HepG2 (cell line): ENCODE measurements around the gene CAMTA2. TPM values are rescaled to one million over a fixed set of nuclear protein-coding genes. Genes with fewer than 3 reads are reported as not detected.

Source experiments
- AKAP8 ChIP-seq: sonication (generic); formaldehyde crosslinking; IDR thresholded peaks from 2 replicates; pipeline ENCODE4 v1.5.1; 2020; ENCODE audit warnings: mild to moderate bottlenecking, missing genetic modification reagents
- CEBPZ ChIP-seq: IDR thresholded peaks from 2 replicates; pipeline ENCODE4 v1.6.1; 2012; ENCODE audit warnings: low read length, improper control_type of control experiment
- CHD2 ChIP-seq: IDR thresholded peaks from 2 replicates; pipeline ENCODE4 v1.6.1; 2011; ENCODE audit warnings: low read depth, low read length, improper control_type of control experiment
- EP300 ChIP-seq, 3 experiments: sonication (generic) in 1 of 3; formaldehyde crosslinking in 1 of 3; IDR thresholded peaks; 2 replicates each; pipeline versions ENCODE4 v1.5.1 to v1.6.1; 2011 to 2020; ENCODE audit warnings: low read depth in 2 of 3, low read length in 2 of 3, borderline replicate concordance in 1 of 3, improper control_type of control experiment in 1 of 3, mild to moderate bottlenecking in 1 of 3, missing genetic modification reagents in 1 of 3, moderate library complexity in 1 of 3
- HOXA7 ChIP-seq: sonication (generic); formaldehyde crosslinking; IDR thresholded peaks from 2 replicates; pipeline ENCODE4 v1.8.1; 2022; ENCODE audit warnings: mild to moderate bottlenecking, missing genetic modification reagents, moderate library complexity
- HOXA9 ChIP-seq: sonication (generic); formaldehyde crosslinking; IDR thresholded peaks from 2 replicates; pipeline ENCODE4 v1.8.1; 2022; ENCODE audit warnings: missing genetic modification reagents, mild to moderate bottlenecking, moderate library complexity, borderline replicate concordance
- HOXD1 ChIP-seq: sonication (generic); formaldehyde crosslinking; IDR thresholded peaks from 2 replicates; pipeline ENCODE4 v1.5.0; 2020; ENCODE audit warnings: missing genetic modification reagents
- IRF2 ChIP-seq: IDR thresholded peaks from 2 replicates; pipeline ENCODE4 v1.6.1; 2018; ENCODE audit warnings: missing genetic modification reagents, missing compliant biosample characterization
- JUN ChIP-seq: sonication (generic); formaldehyde crosslinking; IDR thresholded peaks from 2 replicates; pipeline ENCODE4 v1.4.0; 2020; ENCODE audit warnings: mild to moderate bottlenecking, missing genetic modification reagents
- POLR2G ChIP-seq: fragments of 200-400 bp; formaldehyde crosslinking; IDR thresholded peaks from 2 replicates; pipeline ENCODE4 v1.6.1; 2018; ENCODE audit warnings: mild to moderate bottlenecking, low read depth, low read length, moderate library complexity
- REL ChIP-seq: sonication (generic); formaldehyde crosslinking; conservative IDR thresholded peaks from 2 replicates; pipeline ENCODE4 v1.8.0; 2022; ENCODE audit warnings: mild to moderate bottlenecking, missing genetic modification reagents, moderate library complexity
- REXO4 ChIP-seq: sonication (generic); formaldehyde crosslinking; IDR thresholded peaks from 2 replicates; pipeline ENCODE4 v1.8.0; 2022; ENCODE audit warnings: missing genetic modification reagents, mild to moderate bottlenecking, borderline replicate concordance
- SYNCRIP ChIP-seq: fragments of 200-400 bp; formaldehyde crosslinking; IDR thresholded peaks from 2 replicates; pipeline ENCODE4 v1.6.1; 2018; ENCODE audit warnings: mild to moderate bottlenecking, low read depth, low read length; ENCODE audit not compliant: insufficient read depth
- ZC3H13 ChIP-seq: sonication (generic); formaldehyde crosslinking; IDR thresholded peaks from 2 replicates; pipeline ENCODE4 v1.8.1; 2023; ENCODE audit warnings: mild to moderate bottlenecking, missing genetic modification reagents, moderate library complexity
- ZNF280B ChIP-seq: sonication (generic); formaldehyde crosslinking; IDR thresholded peaks from 2 replicates; pipeline ENCODE4 v1.5.0; 2020; ENCODE audit warnings: missing genetic modification reagents, mild to moderate bottlenecking, borderline replicate concordance
- ZNF281 ChIP-seq: sonication (generic); formaldehyde crosslinking; IDR thresholded peaks from 2 replicates; pipeline ENCODE4 v1.4.0; 2020; ENCODE audit warnings: missing genetic modification reagents, borderline replicate concordance
- ZNF317 ChIP-seq: sonication (generic); formaldehyde crosslinking; IDR thresholded peaks from 2 replicates; pipeline ENCODE4 v1.5.0; 2020; ENCODE audit warnings: mild to moderate bottlenecking, missing genetic modification reagents
- ZNF605 ChIP-seq: sonication (generic); formaldehyde crosslinking; IDR thresholded peaks from 2 replicates; pipeline ENCODE4 v1.8.0; 2022; ENCODE audit warnings: mild to moderate bottlenecking, missing genetic modification reagents
- ZNF740 ChIP-seq: sonication (generic); formaldehyde crosslinking; IDR thresholded peaks from 2 replicates; pipeline ENCODE4 v1.4.0; 2020; ENCODE audit warnings: missing genetic modification reagents
- polyA plus RNA-seq, 8 experiments: library from polyadenylated mRNA; depleted of rRNA in 3 of 8; stranded (reverse) in 7 of 8; unstranded in 1 of 8; fragments of >200 nt; fragmentation: Illumina TruSeq in 4 of 8; extraction: Trizol in 4 of 8; gene quantifications; 2 replicates each; pipeline versions ENCODE4 v1.2.1 to v1.2.3, GENCODE V29; 2011 to 2016; ENCODE audit warnings: low read depth in 4 of 8, missing spikeins in 1 of 8, mixed read lengths in 1 of 8; ENCODE audit not compliant: insufficient read depth in 1 of 8
- total RNA-seq, 5 experiments: library from RNA; depleted of rRNA; stranded (reverse); fragments of >200 nt; fragmentation: Illumina TruSeq; extraction: Trizol; gene quantifications; 2 replicates each; pipeline ENCODE4 v1.2.3, GENCODE V29; 2016; ENCODE audit warnings: low read depth in 1 of 5

CAMTA2 gene
- total and polyA plus RNA-seq, 2 of the 13 experiments (the other 11 are each of a cell fraction or from before 2014, with no cell fraction given) = 4.1 to 7.1 TPM

- TF ChIP-seq REL = 0 out of 2 replicates have a peak, but pooled peaks have one; percentile 68
- TF ChIP-seq SYNCRIP = no peak
- TF ChIP-seq ZNF280B (CRISPR knock-in tag) = peak; percentile 70
- peak; percentile 81; the same call in 1 of the 2 replicates for TF ChIP-seq ZC3H13
- TF ChIP-seq REXO4 (CRISPR knock-in tag) = no peak
- TF ChIP-seq IRF2 (CRISPR knock-in tag) = peak; percentile 67; the same call in 1 of the 2 replicates
- TF ChIP-seq JUN (CRISPR knock-in tag) = no peak
- TF ChIP-seq AKAP8 (CRISPR knock-in tag) = no peak
- TF ChIP-seq CEBPZ = no peak
- TF ChIP-seq ZNF317 = no peak
- TF ChIP-seq HOXA7 (CRISPR knock-in tag) = 0 out of 2 replicates have a peak, but pooled peaks have one; percentile 67
- TF ChIP-seq HOXA9 (CRISPR knock-in tag) = no peak
- TF ChIP-seq ZNF740 (CRISPR knock-in tag) = no peak
- no peak for TF ChIP-seq HOXD1
- TF ChIP-seq ZNF605 (CRISPR knock-in tag) = peak; percentile 70; the same call in 1 of the 2 replicates
- no peak for TF ChIP-seq CHD2
- peak in 1 of 2 experiments; percentile 3; a peak in 1 of 4 replicates for TF ChIP-seq EP300 (IDR thresholded peaks at IDR 0.05; ENCODE audit: low read depth in 2 of 2, low read length in 2 of 2)
- 0 out of 2 replicates have a peak, but pooled peaks have one; percentile 13 for TF ChIP-seq EP300 (CRISPR knock-in tag; IDR thresholded peaks at IDR 0.05; ENCODE audit: borderline replicate concordance)
- TF ChIP-seq POLR2G = peak; percentile 85
- TF ChIP-seq ZNF281 (CRISPR knock-in tag) = peak; percentile 58; the same call in 1 of the 2 replicates
These were observed 19.7 kb downstream of the CAMTA2 start, which contains the start of gene SPAG7 (continued) for GRCh38 chr17:4967539-4968485.
